ENCODE measurements around the gene SAMSN1.
A peak's percentile ranks its signal among the peaks of the same experiment; 100 is the strongest.
"Not testable (repeated sequence)": the region's sequence is repeated elsewhere in the genome, so short reads cannot be mapped to it uniquely, and the experiment has no call there.

SAMSN1 gene

DNA sequence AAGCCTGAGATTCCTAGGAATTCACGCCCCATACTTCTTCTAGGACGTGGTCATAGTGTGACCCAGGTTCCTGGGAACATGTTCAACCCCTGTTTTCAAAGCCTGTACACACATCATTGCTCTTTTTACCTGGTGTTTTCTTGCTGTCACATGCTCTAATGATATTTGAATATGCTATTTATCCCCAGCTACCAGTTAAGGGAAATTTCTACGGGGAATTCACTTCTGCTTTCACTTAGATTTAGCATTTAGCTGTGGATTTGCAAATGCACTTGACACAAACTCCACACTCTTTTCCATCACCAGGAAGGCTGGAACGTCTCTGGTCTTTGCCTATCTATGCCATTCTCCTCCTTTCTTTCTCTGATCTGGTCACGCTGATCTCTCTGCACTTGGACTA is 11.3 kb upstream of the SAMSN1 start:
- in situ Hi-C loops (cut with HindIII; ENCODE audit: low pct_unique_long_range_greater_than_20kb, low sequenced_read_pairs): no loop called here
- TF ChIP-seq JUND (IDR thresholded peaks at IDR 0.05; ENCODE audit: low read depth): no peak
- DNase-seq (ENCODE audit: low read depth in 1 of 2, low spot score in 1 of 2): no peak

DNA sequence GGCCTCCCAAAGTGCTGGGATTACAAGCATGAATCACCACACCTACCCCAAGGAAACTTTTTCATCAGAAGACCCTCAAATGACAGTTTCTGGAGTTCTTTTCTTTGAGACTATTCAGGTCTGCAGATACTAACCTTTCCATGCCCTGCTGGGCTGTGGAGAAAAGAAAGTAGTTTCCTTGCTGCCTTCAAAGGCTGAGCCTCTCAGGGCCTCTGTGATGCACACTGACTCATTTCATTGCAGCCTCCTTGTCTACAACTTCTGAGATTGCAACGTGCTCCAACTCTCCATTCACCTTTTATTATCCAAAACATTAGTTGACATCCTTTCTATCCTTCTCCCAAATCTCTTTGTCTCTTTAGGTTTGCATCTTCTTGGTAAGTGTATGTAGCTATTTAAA is 8.8 kb upstream of the SAMSN1 start:
- DNase-seq (ENCODE audit: low read depth in 1 of 2, low spot score in 1 of 2): no peak
- in situ Hi-C loops (cut with HindIII; ENCODE audit: low pct_unique_long_range_greater_than_20kb, low sequenced_read_pairs): no loop called here
- TF ChIP-seq JUND (IDR thresholded peaks at IDR 0.05; ENCODE audit: low read depth): no peak

DNA sequence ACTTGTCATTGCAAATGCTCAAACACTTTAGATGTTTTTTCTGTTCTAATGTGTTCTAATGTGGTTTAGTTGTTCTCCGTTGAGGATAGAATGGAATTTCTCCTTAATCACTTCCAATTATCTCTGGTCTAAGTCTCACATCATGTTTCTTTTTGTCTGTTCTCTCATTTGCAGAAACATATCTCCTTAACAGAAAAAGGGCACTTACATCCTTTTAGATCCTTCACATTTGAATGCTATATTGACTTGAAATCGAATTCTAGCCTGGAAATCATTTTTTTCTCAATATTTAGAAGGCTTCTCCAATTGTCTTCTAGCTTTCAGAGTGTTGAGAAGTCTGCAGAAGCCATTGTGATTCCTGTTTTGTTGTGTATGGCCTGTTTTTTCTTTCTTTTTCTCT is 7.3 kb upstream of the SAMSN1 start:
- in situ Hi-C loops (cut with HindIII; ENCODE audit: low pct_unique_long_range_greater_than_20kb, low sequenced_read_pairs): no loop called here
- TF ChIP-seq JUND (IDR thresholded peaks at IDR 0.05; ENCODE audit: low read depth): no peak
- no peak for DNase-seq (ENCODE audit: low read depth in 1 of 2, low spot score in 1 of 2)

DNA sequence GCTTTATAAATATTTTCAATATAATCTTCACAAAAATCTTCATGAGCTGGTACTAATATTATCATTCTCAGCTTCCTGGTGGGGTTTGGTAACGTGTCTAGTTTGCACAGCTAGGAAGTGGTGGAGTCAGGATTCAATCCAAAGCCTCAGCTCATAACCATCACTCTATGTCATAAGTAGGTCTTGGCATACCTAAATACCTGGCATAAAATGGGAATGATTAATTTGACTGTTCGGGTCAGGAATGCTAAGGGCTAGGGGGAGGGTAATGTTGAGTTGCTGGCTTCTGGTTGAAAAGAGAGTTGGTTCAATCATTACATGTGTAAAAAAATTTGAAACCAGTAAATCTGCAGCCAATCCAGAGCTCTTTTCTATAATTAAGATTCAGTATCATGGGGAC is 5.6 kb upstream of the SAMSN1 start:
- in situ Hi-C loops (cut with HindIII; ENCODE audit: low pct_unique_long_range_greater_than_20kb, low sequenced_read_pairs): no loop called here
- TF ChIP-seq JUND (IDR thresholded peaks at IDR 0.05; ENCODE audit: low read depth): no peak

DNA sequence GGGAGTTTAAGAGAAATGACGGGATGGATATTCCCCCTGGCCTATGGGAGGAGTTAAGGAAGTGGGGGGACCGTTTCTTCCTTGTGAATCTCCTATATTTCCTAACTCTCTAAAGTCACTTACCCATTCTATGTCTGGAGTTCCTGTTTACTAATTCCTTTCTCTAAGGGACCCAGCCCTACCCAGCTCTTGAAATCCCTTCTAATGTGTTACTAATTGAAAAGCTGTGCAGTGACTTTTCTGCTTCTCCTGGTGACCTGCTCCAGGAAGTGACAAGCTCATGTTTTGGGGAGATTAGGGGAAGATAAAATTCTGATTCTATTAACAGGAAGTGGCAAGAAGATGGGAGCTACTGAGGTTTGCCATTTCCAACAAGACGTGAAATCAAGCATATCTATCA is 4.0 kb upstream of the SAMSN1 start:
- DNase-seq (ENCODE audit: low read depth in 1 of 2, low spot score in 1 of 2): no peak
- no peak for TF ChIP-seq JUND (IDR thresholded peaks at IDR 0.05; ENCODE audit: low read depth)
- in situ Hi-C loops (cut with HindIII; ENCODE audit: low pct_unique_long_range_greater_than_20kb, low sequenced_read_pairs): no loop called here

More for the DNA sequence above, 5.6 kb upstream of the SAMSN1 start:
- no peak for DNase-seq (ENCODE audit: low read depth in 1 of 2, low spot score in 1 of 2)

DNA sequence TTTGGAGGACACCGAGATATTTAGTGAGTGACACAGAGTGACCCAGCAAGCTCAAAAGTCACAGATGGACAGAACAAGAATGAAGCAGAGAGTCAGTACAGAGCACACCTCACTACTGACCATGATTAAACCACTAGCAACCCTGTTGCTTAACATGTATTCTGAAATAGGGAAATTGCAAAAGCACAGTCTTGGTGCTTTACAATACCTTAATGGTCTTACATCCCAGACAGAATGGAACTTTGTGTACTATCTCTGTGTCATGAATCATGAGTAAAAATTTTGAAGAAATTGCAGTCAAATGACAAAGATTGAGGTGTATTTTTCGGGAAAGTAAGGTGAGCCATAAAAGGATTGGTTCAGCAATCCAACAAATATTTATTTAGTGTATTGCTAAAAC is 2.7 kb upstream of the SAMSN1 start:
- no peak for TF ChIP-seq JUND (IDR thresholded peaks at IDR 0.05; ENCODE audit: low read depth)
- DNase-seq (ENCODE audit: low read depth in 1 of 2, low spot score in 1 of 2): no peak
- in situ Hi-C loops (cut with HindIII; ENCODE audit: low pct_unique_long_range_greater_than_20kb, low sequenced_read_pairs): no loop called here

DNA sequence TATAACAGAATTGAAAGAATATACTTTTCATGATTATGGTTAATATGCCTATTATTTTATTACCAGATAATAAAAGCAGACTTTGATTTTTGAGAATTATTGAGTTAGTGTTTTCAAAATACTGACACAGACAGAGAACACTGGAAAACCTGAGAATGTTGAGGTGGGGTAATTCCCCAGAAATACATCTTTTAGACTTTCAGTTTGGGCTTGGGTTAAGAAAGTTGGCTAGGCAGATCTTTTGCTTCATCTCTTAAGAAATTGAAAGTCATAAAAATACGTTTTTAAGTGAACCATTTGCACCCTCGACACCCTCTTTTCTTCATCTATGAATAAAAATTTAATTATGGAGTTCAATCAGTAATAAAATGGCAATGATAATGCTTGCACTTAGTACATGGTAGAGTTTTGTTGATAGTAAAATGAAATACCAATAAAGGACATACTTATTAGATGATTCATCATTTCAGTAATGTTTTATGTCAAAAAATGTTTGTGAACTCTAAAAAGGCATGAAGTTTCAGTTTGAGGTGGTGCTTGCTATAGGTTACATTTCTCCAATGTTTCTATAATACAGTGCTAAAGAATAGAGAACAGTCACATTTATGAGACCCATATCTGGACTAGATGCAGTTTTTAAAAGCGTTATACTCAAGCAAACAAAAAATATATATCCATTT is 1.9 kb upstream of the SAMSN1 start:
- TF ChIP-seq JUND (IDR thresholded peaks at IDR 0.05; ENCODE audit: low read depth): no peak
- no peak for DNase-seq (ENCODE audit: low read depth in 1 of 2, low spot score in 1 of 2)
- in situ Hi-C loops (cut with HindIII; ENCODE audit: low pct_unique_long_range_greater_than_20kb, low sequenced_read_pairs): no loop called here

DNA sequence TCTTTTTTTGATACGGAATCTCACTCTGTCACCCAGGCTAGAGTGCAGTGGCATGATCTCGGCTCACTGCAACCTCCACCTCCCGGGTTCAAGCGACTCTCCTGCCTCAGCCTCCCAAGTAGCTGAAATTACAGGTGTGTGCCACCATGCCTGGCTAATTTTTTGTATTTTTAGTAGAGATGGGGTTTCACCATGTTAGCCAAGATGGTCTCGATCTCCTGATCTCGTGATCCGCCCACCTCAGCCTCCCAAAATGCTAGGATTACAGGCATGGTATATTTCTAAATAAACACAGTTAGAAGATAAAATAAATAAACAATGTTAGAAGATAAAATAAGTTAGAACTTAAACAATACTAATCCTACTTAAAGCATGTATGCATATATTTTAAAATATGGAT is 604 bp upstream of the SAMSN1 start:
- in situ Hi-C loops (cut with HindIII; ENCODE audit: low pct_unique_long_range_greater_than_20kb, low sequenced_read_pairs): not testable (repeated sequence)

DNA sequence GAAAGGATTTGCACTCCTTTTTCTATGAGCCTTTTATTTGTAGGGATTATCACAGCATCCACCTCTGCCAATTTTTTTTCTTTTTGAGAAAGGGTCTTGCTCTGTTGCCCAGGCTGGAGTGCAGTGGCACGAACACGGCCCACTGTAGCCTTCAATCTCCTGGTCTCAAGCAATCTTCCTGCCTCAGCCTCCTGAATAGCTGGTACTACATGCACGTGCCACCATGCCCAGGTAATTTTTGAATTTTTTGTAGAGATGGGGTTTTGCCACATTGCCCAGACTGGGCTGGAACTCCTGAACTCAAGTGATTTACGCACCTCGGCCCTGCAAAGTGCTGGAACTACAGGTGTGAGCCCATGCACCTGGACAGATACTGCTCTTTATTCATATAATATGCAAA is 2.1 kb downstream of the SAMSN1 start:
- no peak for DNase-seq (ENCODE audit: low read depth in 1 of 2, low spot score in 1 of 2)
- in situ Hi-C loops (cut with HindIII; ENCODE audit: low pct_unique_long_range_greater_than_20kb, low sequenced_read_pairs): no loop called here
- no peak for TF ChIP-seq JUND (IDR thresholded peaks at IDR 0.05; ENCODE audit: low read depth)

More for the DNA sequence above, 604 bp upstream of the SAMSN1 start:
- DNase-seq (ENCODE audit: low read depth in 1 of 2, low spot score in 1 of 2): not testable (repeated sequence)

DNA sequence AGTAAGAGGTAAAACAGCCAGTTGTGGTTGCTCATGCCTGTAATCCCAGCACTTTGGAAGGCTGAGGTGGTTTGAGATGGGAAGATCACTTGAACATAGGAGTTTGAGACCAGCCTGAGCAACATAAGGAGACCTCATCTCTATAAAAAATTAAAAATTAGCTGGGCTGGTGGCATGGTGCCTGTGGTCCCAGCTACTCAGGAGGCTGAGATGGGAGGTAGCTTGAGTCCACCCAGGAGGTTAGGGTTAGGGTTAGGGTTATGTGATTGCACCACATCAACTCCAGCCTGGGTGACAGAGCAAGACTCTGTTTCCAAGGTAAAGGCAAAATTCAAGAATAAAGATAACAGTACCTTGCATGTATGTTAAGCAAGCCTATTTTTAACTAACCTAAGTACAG is 3.5 kb downstream of the SAMSN1 start:
- no peak for TF ChIP-seq JUND (IDR thresholded peaks at IDR 0.05; ENCODE audit: low read depth)
- in situ Hi-C loops (cut with HindIII; ENCODE audit: low pct_unique_long_range_greater_than_20kb, low sequenced_read_pairs): no loop called here
- DNase-seq (ENCODE audit: low read depth in 1 of 2, low spot score in 1 of 2): no peak

DNA sequence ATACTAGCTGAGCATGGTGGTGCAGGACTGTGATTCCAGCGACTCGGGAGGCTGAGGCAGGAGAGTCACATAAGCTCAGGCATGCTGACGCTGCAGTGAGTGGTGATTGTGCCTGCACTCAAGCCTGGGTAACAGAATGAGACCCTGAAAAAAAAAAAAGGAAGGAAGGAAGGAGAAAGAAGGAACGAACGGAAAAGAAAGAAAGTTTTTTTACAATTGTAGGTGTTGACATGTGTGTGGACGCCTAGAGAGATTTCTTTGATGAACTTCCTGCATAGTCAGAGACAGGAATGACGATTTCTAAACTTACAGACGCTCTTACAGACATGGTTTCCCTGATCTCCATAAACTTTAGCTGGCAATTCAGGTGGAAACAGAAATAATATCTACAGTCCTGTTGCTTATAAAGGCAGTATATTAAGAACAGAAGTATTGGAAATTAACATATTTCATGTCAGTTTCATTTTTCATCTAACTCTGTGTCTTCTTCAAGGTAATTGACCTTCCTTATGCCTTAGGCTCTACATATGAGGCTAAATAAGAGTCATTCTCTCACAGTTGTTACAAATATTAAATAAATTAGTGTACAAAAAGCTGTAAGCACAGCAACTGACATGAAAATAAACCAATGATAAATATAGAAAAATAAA is 4.1 kb downstream of the SAMSN1 start:
- in situ Hi-C loops (cut with HindIII; ENCODE audit: low pct_unique_long_range_greater_than_20kb, low sequenced_read_pairs): no loop called here
- TF ChIP-seq JUND (IDR thresholded peaks at IDR 0.05; ENCODE audit: low read depth): no peak
- peak; percentile 3 to 15 for DNase-seq (ENCODE audit: low read depth in 1 of 2, low spot score in 1 of 2)

DNA sequence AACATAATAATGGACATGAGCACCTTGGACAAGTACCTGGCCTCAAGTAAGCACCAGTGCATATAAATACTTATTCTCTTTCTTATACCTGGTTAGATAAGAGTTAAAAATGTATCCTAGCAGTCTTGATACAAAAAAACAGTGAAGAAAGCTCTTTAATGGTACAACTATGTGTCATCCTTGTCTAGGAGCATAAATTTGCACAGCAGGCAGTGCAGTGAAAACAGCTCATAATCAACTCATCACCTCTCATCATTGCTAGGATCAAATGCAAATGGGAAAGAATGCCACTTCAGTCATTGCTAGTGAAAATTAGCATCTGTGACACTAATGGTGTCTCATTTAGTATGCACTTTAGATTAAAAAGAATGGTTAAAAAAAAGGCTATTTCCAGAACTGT is 7.6 kb downstream of the SAMSN1 start:
- DNase-seq (ENCODE audit: low read depth in 1 of 2, low spot score in 1 of 2): no peak
- no peak for TF ChIP-seq JUND (IDR thresholded peaks at IDR 0.05; ENCODE audit: low read depth)
- in situ Hi-C loops (cut with HindIII; ENCODE audit: low pct_unique_long_range_greater_than_20kb, low sequenced_read_pairs): no loop called here

DNA sequence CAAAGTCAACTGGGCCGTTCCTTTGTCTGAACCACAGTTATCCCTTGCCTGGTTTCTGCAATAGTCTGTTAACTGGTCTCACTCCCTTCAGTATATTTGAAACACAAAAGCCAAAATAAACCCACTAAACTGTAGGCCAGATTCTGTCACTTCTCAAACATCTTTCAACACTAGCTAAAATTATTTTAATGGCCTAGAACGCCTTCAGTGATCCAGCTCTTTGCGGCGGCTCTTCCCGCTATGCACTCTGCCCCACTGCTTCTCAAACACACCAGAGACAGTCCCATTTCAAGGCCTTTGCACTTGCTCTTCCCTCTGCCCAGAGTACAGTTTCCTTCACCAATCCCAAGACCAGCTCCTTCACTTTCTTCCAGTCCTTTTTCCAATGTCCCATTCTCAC is 9.2 kb downstream of the SAMSN1 start:
- no peak for TF ChIP-seq JUND (IDR thresholded peaks at IDR 0.05; ENCODE audit: low read depth)
- in situ Hi-C loops (cut with HindIII; ENCODE audit: low pct_unique_long_range_greater_than_20kb, low sequenced_read_pairs): no loop called here
- no peak for DNase-seq (ENCODE audit: low read depth in 1 of 2, low spot score in 1 of 2)

DNA sequence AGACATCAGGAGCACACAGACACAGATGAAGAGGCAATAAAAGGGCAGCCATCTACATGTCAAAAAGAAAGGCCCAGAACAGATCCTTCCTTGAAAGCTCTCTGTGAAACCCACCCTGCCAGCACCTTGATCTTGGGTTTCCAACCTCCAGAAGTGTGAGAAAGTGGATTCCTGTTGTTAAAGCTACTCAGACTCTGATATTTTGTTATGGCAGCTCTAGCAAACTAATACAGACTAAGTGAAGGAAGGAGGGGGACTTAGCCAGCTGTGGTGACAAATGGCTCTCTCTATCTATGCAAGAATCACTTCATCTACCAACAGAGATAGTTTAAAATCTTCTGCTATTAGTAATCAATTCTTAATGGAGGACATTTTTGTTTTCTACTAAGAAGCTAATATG is 10.4 kb downstream of the SAMSN1 start:
- TF ChIP-seq JUND (IDR thresholded peaks at IDR 0.05; ENCODE audit: low read depth): no peak
- DNase-seq (ENCODE audit: low read depth in 1 of 2, low spot score in 1 of 2): no peak
- in situ Hi-C loops (cut with HindIII; ENCODE audit: low pct_unique_long_range_greater_than_20kb, low sequenced_read_pairs): no loop called here

Data from T47D (cell line).